Osteocyte (in vitro differentiated cells): Measurements from ENCODE around the gene STK26. TPM values are rescaled to one million over a fixed set of nuclear protein-coding genes. Genes with fewer than 3 reads are reported as not detected.

Experiments used
- DNase-seq: peaks from one replicate; pipeline ENCODE4 v3.0.0; 2021; ENCODE audit warnings: mixed read lengths; ENCODE audit not compliant: unreplicated experiment; ENCODE audit errors: extremely low spot score
- H3K27ac Mint-ChIP-seq: one replicate; pipeline ENCODE4 v1.8.0; 2021; ENCODE audit warnings: mild to moderate bottlenecking, mixed read lengths; ENCODE audit not compliant: unreplicated experiment
- H3K27me3 Mint-ChIP-seq: one replicate; pipeline ENCODE4 v1.8.0; 2021; ENCODE audit warnings: mixed read lengths; ENCODE audit not compliant: unreplicated experiment
- H3K36me3 Mint-ChIP-seq: one replicate; pipeline ENCODE4 v1.8.0; 2021; ENCODE audit warnings: mixed read lengths; ENCODE audit not compliant: unreplicated experiment
- H3K4me1 Mint-ChIP-seq: one replicate; pipeline ENCODE4 v1.8.0; 2021; ENCODE audit warnings: mixed read lengths; ENCODE audit not compliant: unreplicated experiment
- H3K4me3 Mint-ChIP-seq: one replicate; pipeline ENCODE4 v1.8.0; 2021; ENCODE audit warnings: mild to moderate bottlenecking, moderate library complexity, mixed read lengths; ENCODE audit not compliant: unreplicated experiment
- H3K9me3 Mint-ChIP-seq: one replicate; pipeline ENCODE4 v1.8.0; 2021; ENCODE audit warnings: mixed read lengths; ENCODE audit not compliant: unreplicated experiment
- CTCF ChIP-seq: fragments of 200-600 bp; sonication (generic); IDR thresholded peaks from 2 replicates; pipeline ENCODE4 v1.5.0; 2021; ENCODE audit warnings: antibody characterized with exemption, mild to moderate bottlenecking, moderate library complexity
- total RNA-seq: library from RNA; stranded (reverse); gene quantifications from 2 replicates; pipeline ENCODE4 v1.2.1, GENCODE V29; 2021

The STK26 gene
- total RNA-seq, 1 donor from 2014 or later, result 14.2 TPM

- Mint-ChIP-seq H3K4me1 (peaks cover 19% of the 10 kb centered on the region), H3K27me3 (no peaks in the 10 kb centered on the region), H3K9me3 (no peaks in the 10 kb centered on the region), H3K27ac (peak overlapping the region; percentile 8), H3K36me3 (no peaks in the 10 kb centered on the region), H3K4me3 (no peak overlapping the region)
- DNase-seq, result no peak
- TF ChIP-seq CTCF, result no peak
These were observed 37.0 kb downstream of the STK26 start for GRCh38 chrX:132059973-132060540.

GRCh38 chrX:132063334-132063733 is 40.2 kb downstream of the STK26 start:
- no peak for DNase-seq
- no peak overlapping the region for H3K4me3 Mint-ChIP-seq
- TF ChIP-seq CTCF, result no peak
- no peaks in the 10 kb centered on the region for H3K36me3 Mint-ChIP-seq
- H3K27me3 Mint-ChIP-seq, result no peaks in the 10 kb centered on the region
- no peak overlapping the region for H3K27ac Mint-ChIP-seq
- H3K4me1 Mint-ChIP-seq, result peaks cover 19% of the 10 kb centered on the region
- no peaks in the 10 kb centered on the region for H3K9me3 Mint-ChIP-seq

GRCh38 chrX:132063862-132064261 is 40.8 kb downstream of the STK26 start:
- no peaks in the 10 kb centered on the region for H3K27me3 Mint-ChIP-seq
- TF ChIP-seq CTCF, result no peak
- H3K9me3 Mint-ChIP-seq, result no peaks in the 10 kb centered on the region
- DNase-seq, result no peak
- H3K4me1 Mint-ChIP-seq, result peaks cover 19% of the 10 kb centered on the region
- no peaks in the 10 kb centered on the region for H3K36me3 Mint-ChIP-seq
- no peak overlapping the region for H3K27ac Mint-ChIP-seq
- no peak overlapping the region for H3K4me3 Mint-ChIP-seq

GRCh38 chrX:132068405-132068804 is 45.3 kb downstream of the STK26 start:
- no peaks in the 10 kb centered on the region for H3K9me3 Mint-ChIP-seq
- H3K27ac Mint-ChIP-seq, result no peak overlapping the region
- no peak overlapping the region for H3K4me3 Mint-ChIP-seq
- no peaks in the 10 kb centered on the region for H3K36me3 Mint-ChIP-seq
- H3K4me1 Mint-ChIP-seq, result no peaks in the 10 kb centered on the region
- H3K27me3 Mint-ChIP-seq, result no peaks in the 10 kb centered on the region
- DNase-seq, result no peak
- no peak for TF ChIP-seq CTCF

- no peaks in the 10 kb centered on the region for H3K27me3 Mint-ChIP-seq
- no peaks in the 10 kb centered on the region for H3K36me3 Mint-ChIP-seq
- no peaks in the 10 kb centered on the region for H3K9me3 Mint-ChIP-seq
- TF ChIP-seq CTCF, result peak; percentile 60
- H3K4me3 Mint-ChIP-seq, result no peak overlapping the region
- no peak overlapping the region for H3K27ac Mint-ChIP-seq
- no peaks in the 10 kb centered on the region for H3K4me1 Mint-ChIP-seq
- no peak for DNase-seq
These were observed 48.2 kb downstream of the STK26 start for GRCh38 chrX:132071254-132071653.
